WTC11 (cell line): ENCODE measurements around the gene OR4S1.
"Not testable (repeated sequence)": the region's sequence is repeated elsewhere in the genome, so short reads cannot be mapped to it uniquely, and the experiment has no call there.

Experiments used
- ETV6 ChIP-seq: sonication (generic); formaldehyde crosslinking; IDR thresholded peaks from 2 replicates; pipeline ENCODE4 v1.8.1; 2022; ENCODE audit warnings: mild to moderate bottlenecking, missing genetic modification reagents
- FOXJ3 ChIP-seq: sonication (generic); formaldehyde crosslinking; IDR thresholded peaks from 2 replicates; pipeline ENCODE4 v1.9.0; 2021; ENCODE audit warnings: missing genetic modification reagents, mild to moderate bottlenecking, borderline replicate concordance
- JUN ChIP-seq: sonication (generic); formaldehyde crosslinking; IDR thresholded peaks from 2 replicates; pipeline ENCODE4 v1.8.0; 2023; ENCODE audit warnings: mild to moderate bottlenecking, missing genetic modification reagents
- TF ChIP-seq, protein P1 (sequence below): fragments of 200-600 bp; IDR thresholded peaks from 2 replicates; pipeline ENCODE4 v1.8.0; 2022; ENCODE audit warnings: antibody characterized with exemption

DNA sequence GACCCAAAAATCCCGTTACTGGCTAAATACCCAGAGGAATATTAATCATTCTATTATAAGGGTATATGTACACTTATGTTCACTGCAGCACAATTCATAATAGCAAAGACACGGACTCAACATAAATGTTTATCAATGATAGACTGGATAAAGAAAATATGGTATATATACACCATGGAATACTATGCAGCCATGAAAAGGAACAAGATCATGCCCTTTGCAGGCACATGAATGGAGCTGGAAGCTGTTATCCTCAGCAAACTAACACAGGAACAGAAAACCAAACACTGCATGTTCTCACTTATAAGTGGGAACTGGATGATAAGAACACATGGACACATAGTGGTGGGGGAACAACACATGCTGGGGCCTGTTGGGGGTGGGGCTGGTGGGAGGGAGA is 7.6 kb downstream of the OR4S1 start:
- TF ChIP-seq, protein P1, sequence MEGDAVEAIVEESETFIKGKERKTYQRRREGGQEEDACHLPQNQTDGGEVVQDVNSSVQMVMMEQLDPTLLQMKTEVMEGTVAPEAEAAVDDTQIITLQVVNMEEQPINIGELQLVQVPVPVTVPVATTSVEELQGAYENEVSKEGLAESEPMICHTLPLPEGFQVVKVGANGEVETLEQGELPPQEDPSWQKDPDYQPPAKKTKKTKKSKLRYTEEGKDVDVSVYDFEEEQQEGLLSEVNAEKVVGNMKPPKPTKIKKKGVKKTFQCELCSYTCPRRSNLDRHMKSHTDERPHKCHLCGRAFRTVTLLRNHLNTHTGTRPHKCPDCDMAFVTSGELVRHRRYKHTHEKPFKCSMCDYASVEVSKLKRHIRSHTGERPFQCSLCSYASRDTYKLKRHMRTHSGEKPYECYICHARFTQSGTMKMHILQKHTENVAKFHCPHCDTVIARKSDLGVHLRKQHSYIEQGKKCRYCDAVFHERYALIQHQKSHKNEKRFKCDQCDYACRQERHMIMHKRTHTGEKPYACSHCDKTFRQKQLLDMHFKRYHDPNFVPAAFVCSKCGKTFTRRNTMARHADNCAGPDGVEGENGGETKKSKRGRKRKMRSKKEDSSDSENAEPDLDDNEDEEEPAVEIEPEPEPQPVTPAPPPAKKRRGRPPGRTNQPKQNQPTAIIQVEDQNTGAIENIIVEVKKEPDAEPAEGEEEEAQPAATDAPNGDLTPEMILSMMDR = not testable (repeated sequence)
- not testable (repeated sequence) for TF ChIP-seq ETV6; FOXJ3 (CRISPR knock-in tag); JUN
